ENCODE results near the gene EFCAB9.
"Not testable (repeated sequence)": the region's sequence is repeated elsewhere in the genome, so short reads cannot be mapped to it uniquely, and the experiment has no call there.

EFCAB9 gene

GRCh38 chr5:172188893-172189692 is 4.9 kb upstream of the EFCAB9 start:
- DNase-seq: no peak

- no peak for DNase-seq
Observed at GRCh38 chr5:172189693-172190296, 4.2 kb upstream of the EFCAB9 start.

- DNase-seq: no peak
Observed at GRCh38 chr5:172194985-172195774, 1.2 kb downstream of the EFCAB9 start.

- not testable (repeated sequence) for DNase-seq
Observed at GRCh38 chr5:172197775-172198174, 3.8 kb downstream of the EFCAB9 start.

GRCh38 chr5:172199446-172199845 is 5.5 kb downstream of the EFCAB9 start:
- DNase-seq: no peak

- no peak for DNase-seq
Observed at GRCh38 chr5:172200476-172200875, 6.5 kb downstream of the EFCAB9 start.

- not testable (repeated sequence) for DNase-seq
Observed at GRCh38 chr5:172205984-172206383, 12.0 kb downstream of the EFCAB9 start.

GRCh38 chr5:172207511-172207910 is 13.5 kb downstream of the EFCAB9 start:
- no peak for DNase-seq

GRCh38 chr5:172209714-172210113 is 15.7 kb downstream of the EFCAB9 start:
- DNase-seq: no peak

- no peak for DNase-seq
Observed at GRCh38 chr5:172211676-172212075, 17.7 kb downstream of the EFCAB9 start.

- no peak for DNase-seq
Observed at GRCh38 chr5:172213126-172213525, 19.2 kb downstream of the EFCAB9 start.

- no peak for DNase-seq
Observed at GRCh38 chr5:172216345-172216744, 22.4 kb downstream of the EFCAB9 start.

GRCh38 chr5:172219296-172219695 is 25.3 kb downstream of the EFCAB9 start:
- no peak for DNase-seq

GRCh38 chr5:172223901-172224873 is 30.2 kb downstream of the EFCAB9 start:
- no peak for DNase-seq

GRCh38 chr5:172224996-172225395 is 31.0 kb downstream of the EFCAB9 start:
- DNase-seq: peak; percentile 14

GRCh38 chr5:172229904-172230303 is 35.9 kb downstream of the EFCAB9 start:
- DNase-seq: no peak

GRCh38 chr5:172234031-172234430 is 40.1 kb downstream of the EFCAB9 start:
- no peak for DNase-seq

GRCh38 chr5:172235132-172235780 is 41.3 kb downstream of the EFCAB9 start:
- no peak for DNase-seq

- DNase-seq: no peak
Observed at GRCh38 chr5:172235827-172236736, 42.1 kb downstream of the EFCAB9 start.

GRCh38 chr5:172238334-172238733 is 44.4 kb downstream of the EFCAB9 start:
- no peak for DNase-seq

GRCh38 chr5:172243302-172243701 is 49.3 kb downstream of the EFCAB9 start:
- DNase-seq: no peak

Measured in NCI-H1694 treated with DMSO at 0.1 percent for 48 hours (cell line).